ENCODE data around the gene DAPK2.

DNA sequence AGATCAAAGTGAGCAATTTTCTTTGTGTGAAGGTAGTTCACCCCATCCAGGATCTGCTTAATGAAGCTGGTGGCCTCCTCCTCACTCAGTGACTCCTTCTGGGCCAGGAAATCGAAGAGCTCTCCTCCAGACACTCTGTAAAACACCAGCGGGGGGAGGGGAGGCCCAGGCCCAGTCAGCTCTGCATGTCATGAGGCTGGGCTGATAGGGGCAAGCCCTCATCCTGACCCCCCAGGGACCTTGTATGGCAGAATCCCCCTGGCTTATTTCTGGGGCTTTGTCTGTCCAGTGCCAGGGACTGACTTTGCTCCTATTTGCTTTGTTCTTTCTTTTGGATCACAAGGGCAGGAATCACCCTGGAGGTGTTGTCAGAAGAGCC lies 74.9 kb downstream of the DAPK2 start:
- no peak for TF ChIP-seq EZH2 (IDR thresholded peaks at IDR 0.05; ENCODE audit: low read length, missing control alignments)
- TF ChIP-seq, protein P1, sequence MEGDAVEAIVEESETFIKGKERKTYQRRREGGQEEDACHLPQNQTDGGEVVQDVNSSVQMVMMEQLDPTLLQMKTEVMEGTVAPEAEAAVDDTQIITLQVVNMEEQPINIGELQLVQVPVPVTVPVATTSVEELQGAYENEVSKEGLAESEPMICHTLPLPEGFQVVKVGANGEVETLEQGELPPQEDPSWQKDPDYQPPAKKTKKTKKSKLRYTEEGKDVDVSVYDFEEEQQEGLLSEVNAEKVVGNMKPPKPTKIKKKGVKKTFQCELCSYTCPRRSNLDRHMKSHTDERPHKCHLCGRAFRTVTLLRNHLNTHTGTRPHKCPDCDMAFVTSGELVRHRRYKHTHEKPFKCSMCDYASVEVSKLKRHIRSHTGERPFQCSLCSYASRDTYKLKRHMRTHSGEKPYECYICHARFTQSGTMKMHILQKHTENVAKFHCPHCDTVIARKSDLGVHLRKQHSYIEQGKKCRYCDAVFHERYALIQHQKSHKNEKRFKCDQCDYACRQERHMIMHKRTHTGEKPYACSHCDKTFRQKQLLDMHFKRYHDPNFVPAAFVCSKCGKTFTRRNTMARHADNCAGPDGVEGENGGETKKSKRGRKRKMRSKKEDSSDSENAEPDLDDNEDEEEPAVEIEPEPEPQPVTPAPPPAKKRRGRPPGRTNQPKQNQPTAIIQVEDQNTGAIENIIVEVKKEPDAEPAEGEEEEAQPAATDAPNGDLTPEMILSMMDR (conservative IDR thresholded peaks at IDR 0.05 in 1 of 2, IDR thresholded peaks at IDR 0.05 in 1 of 2; ENCODE audit: low read depth in 1 of 2, low read length in 2 of 2) = no peak

Data from fibroblast of lung (primary cell).